ENCODE results near the gene PLAGL1.

PLAGL1 gene

GRCh38 chr6:143973097-143973966, 34.7 kb downstream of the PLAGL1 start:
- H3K4me3 ChIP-seq (ENCODE audit: low read depth, low read length), result no peak overlapping the region
- no peak for TF ChIP-seq CTCF (IDR thresholded peaks at IDR 0.05; ENCODE audit: borderline replicate concordance, insufficient read depth, low read depth, low read length)

GRCh38 chr6:143971482-143972205, 36.4 kb downstream of the PLAGL1 start:
- no peak overlapping the region for H3K4me3 ChIP-seq (ENCODE audit: low read depth, low read length)
- TF ChIP-seq CTCF (IDR thresholded peaks at IDR 0.05; ENCODE audit: borderline replicate concordance, insufficient read depth, low read depth, low read length), result no peak

GRCh38 chr6:143970456-143971218, 37.4 kb downstream of the PLAGL1 start:
- no peak for TF ChIP-seq CTCF (IDR thresholded peaks at IDR 0.05; ENCODE audit: borderline replicate concordance, insufficient read depth, low read depth, low read length)
- H3K4me3 ChIP-seq (ENCODE audit: low read depth, low read length), result no peak overlapping the region

GRCh38 chr6:143969077-143969476, 39.0 kb downstream of the PLAGL1 start:
- H3K4me3 ChIP-seq (ENCODE audit: low read depth, low read length), result no peak overlapping the region
- no peak for TF ChIP-seq CTCF (IDR thresholded peaks at IDR 0.05; ENCODE audit: borderline replicate concordance, insufficient read depth, low read depth, low read length)

GRCh38 chr6:143967706-143968376, 40.2 kb downstream of the PLAGL1 start:
- no peak overlapping the region for H3K4me3 ChIP-seq (ENCODE audit: low read depth, low read length)
- TF ChIP-seq CTCF (IDR thresholded peaks at IDR 0.05; ENCODE audit: borderline replicate concordance, insufficient read depth, low read depth, low read length), result no peak

- no peak for TF ChIP-seq CTCF (IDR thresholded peaks at IDR 0.05; ENCODE audit: borderline replicate concordance, insufficient read depth, low read depth, low read length)
- H3K4me3 ChIP-seq (ENCODE audit: low read depth, low read length), result no peak overlapping the region
These were observed 41.7 kb downstream of the PLAGL1 start for GRCh38 chr6:143966312-143966711.
